HG02970 (cell line): ENCODE measurements around the gene ARFGEF3.

Experiments used
- ATAC-seq: cut with Tn5 transposase; IDR thresholded peaks from one replicate; pipeline ENCODE4 v1.9.1; 2021; ENCODE audit warnings: mild to moderate bottlenecking, moderate library complexity, moderate number of reproducible peaks; ENCODE audit not compliant: unreplicated experiment, low FRiP score

ARFGEF3 gene

DNA sequence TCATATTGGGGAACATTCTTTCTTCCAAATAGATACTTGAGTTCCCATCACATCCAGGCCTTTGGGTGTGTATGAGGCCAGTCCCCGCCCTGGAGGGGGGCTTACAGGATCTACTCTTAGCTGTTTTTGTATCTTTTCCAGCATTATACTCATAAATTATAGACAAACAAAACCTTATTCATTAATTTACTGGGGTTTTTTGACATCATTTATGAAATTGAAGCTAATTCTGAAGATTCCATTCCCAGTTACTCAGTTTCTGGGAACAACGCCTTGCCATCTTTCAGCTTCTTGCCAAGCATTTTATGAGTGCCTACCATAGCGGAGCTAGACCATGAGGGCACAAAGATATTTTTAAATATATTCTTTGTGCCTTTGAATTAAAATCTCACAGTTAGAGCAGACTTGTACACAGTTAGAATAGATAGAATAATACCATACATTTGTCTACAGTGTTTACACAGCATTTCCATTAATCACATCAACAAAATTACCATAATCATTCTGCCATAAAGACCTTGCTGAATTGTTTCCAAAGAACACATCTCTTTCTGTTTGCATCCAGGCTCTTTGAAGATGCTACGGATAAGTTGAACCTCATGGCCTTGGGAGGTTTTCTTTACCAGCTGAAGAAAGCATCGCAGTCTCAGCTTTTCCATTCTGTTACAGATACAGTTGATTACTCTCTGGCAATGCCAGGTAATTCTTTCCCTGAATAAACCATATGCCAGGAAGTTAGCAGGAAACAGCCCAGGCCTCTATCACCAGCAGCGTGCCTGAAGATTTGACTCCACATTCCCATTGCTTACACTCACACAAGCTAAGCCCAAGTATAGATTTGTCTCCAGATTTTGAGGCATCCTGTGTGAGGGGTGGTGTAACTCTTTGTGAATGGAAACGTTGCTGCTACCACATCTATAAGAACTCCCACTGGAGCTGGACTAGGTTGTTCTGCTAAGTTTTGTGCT, 132.0 kb downstream of the ARFGEF3 start:
- ATAC-seq, result no peak

- no peak for ATAC-seq
Measured at GRCh38 chr6:138296381-138296780, 134.6 kb downstream of the ARFGEF3 start.

DNA sequence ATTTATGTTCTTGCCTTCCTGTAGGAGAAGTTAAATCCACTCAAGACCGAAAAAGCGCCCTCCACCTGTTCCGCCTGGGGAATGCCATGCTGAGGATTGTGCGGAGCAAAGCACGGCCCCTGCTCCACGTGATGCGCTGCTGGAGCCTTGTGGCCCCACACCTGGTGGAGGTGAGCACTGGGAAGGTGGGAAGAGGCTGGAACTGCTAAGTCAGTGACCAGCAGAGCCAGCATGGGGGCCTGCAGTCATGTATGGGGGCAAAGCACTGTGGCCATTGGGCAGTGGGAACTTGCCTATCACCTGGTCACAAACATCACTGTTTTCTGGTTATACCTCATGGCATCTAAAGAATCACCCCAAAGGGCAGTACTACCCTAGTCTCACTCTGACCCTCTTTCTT, 135.0 kb downstream of the ARFGEF3 start:
- ATAC-seq, result no peak

DNA sequence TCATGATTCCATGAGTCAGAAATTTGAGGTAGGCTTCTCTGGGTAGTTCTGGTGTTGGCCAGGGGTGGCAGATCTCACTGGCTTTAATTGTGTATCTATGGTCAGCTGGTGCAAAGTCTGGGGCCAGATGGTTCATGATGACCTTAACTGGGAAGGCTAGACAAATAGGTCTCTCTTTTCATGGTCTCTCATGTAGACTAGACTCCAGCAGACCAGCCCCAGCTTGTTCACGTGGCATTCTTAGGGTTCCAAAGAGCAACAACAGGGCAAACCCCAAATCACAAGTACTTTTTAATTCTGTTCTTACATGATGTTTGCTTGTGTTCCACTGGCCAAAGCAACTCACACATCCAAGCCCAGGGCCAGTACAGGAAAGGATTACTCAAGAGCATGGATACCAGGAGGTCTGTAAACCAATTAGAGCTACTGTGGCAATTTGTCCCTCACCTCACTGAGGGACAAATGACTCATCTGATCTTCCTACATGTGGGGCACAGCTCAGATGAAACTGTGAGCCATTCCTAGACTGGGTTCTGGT, 136.1 kb downstream of the ARFGEF3 start:
- ATAC-seq, result no peak

- ATAC-seq, result no peak
Measured at GRCh38 chr6:138300469-138300868, 138.7 kb downstream of the ARFGEF3 start.

DNA sequence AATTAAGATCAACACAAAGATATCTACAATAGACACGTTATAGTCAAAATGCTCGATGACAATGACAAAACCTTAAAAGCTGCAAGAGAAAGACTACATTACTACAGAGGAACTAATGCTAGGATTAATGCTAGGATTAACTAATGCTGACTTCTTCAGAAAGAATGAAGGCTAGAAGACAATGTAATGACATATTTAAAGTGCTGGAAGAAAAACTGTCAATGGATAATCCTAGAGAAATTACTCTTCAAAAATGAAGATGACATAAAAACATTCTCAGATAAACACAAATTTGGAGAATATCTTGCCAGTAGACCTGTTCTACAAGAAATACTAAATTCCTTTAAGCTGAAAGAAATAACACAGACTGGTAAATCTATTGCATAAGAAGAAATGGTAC, 140.8 kb downstream of the ARFGEF3 start:
- no peak for ATAC-seq

DNA sequence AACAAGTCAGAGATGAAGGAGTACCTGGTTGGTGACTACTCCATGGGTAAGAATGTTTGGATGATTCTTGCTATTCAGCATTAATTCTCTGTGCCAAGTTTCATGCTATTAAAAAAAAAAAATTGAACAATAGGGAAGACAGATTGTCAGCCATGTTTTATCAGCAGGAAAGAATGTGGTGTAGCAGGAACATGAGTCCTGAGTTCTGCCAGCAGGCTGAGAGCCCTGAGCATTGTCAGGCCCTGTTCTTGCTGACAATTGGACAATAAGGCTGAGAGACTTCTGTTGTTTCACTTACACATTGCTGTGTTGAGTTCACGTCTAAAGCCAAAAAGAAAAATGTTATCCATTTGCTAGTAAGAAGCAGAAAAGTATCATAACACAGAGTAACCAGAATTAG, 145.6 kb downstream of the ARFGEF3 start:
- ATAC-seq, result no peak

GRCh38 chr6:138307816-138308730, 146.3 kb downstream of the ARFGEF3 start:
- no peak for ATAC-seq

DNA sequence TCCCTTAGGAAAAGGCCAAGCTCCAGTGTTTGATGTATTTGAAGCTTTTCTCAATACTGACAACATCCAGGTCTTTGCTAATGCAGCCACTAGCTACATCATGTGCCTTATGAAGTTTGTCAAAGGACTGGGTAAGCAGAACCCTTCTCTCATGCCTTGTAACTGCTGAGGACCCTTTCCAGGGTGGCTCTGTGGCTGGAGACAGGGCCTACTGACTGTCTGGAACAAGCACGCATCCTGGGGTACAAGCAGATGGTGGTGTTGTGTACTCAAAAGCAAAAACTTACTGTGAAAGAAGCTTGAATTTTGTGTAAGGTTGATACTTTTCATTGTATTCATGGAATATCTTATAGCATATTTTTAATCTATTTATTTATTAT, 147.0 kb downstream of the ARFGEF3 start:
- no peak for ATAC-seq

GRCh38 chr6:138309695-138310094, 148.0 kb downstream of the ARFGEF3 start:
- no peak for ATAC-seq

- ATAC-seq, result no peak
Measured at GRCh38 chr6:138310294-138310693, 148.6 kb downstream of the ARFGEF3 start.

DNA sequence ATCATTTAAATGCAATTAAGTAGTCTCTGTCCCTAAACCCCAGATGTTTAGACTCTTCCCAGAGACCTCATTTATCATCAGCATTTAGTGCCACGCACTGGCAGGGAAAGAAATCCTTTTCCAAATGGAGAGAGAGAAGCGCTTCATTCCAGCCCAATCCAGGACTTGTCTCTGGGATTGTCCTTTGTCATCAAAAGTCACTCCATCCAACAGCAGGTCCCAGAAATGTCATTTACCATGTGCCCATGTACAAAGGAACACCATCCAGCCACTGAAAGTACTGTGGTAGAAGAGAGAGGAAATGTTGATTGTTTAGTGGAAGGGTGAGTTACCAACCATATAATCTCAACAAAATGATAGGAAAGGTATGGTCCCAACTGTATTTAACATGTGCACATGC, 149.1 kb downstream of the ARFGEF3 start:
- ATAC-seq, result no peak

- no peak for ATAC-seq
Measured at GRCh38 chr6:138311268-138311667, 149.5 kb downstream of the ARFGEF3 start.

- no peak for ATAC-seq
Measured at GRCh38 chr6:138318741-138319375, 157.1 kb downstream of the ARFGEF3 start.

- ATAC-seq, result no peak
Measured at GRCh38 chr6:138321934-138322333, 160.2 kb downstream of the ARFGEF3 start.

DNA sequence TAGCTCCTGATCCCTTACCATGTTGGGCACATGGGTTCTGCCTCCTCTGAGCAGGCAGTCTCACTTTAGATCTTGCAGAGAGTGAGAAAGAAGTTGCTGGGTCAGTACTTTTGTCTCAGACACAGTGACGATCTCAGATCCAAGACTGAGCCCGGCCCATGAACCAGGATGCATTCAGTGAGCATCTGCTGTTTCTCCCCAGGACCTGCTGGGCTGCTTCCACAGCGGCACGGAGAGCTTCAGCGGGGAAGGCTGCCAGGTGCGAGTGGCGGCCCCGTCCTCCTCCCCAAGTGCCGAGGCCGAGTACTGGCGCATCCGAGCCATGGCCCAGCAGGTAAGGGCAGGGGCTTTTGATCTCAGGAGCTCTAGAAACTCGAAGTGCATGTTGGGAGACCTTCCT, 162.1 kb downstream of the ARFGEF3 start:
- no peak for ATAC-seq

- ATAC-seq, result no peak
Measured at GRCh38 chr6:138328210-138328609, 166.5 kb downstream of the ARFGEF3 start.

DNA sequence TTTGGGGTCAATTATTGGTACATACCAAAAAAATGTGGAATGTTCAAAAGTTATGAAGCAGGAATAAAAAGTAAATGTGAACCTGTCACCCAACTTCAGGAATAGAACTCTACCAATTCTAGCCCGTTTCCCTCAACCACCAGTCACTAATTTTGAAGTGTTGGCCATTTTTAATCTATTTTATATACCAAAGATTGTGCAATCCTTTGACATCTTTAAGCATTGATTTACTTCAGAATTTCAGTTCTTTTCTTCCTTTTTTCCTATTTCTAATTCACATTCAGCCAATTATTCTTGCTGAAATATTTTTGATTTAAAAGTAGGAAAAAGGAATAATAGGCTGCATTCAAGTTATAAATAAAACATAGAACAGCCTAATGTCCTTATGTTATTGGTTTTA, 169.0 kb downstream of the ARFGEF3 start:
- ATAC-seq, result no peak

- no peak for ATAC-seq
Measured at GRCh38 chr6:138331444-138331843, 169.7 kb downstream of the ARFGEF3 start.

- ATAC-seq, result no peak
Measured at GRCh38 chr6:138331984-138332383, 170.2 kb downstream of the ARFGEF3 start.

GRCh38 chr6:138334000-138334399, 172.3 kb downstream of the ARFGEF3 start:
- ATAC-seq, result no peak
